Measurements from ENCODE around the gene RPS8.
"Not testable (repeated sequence)": the region's sequence is repeated elsewhere in the genome, so short reads cannot be mapped to it uniquely, and the experiment has no call there.

The RPS8 gene

GRCh38 chr1:44817771-44818495 is 42.6 kb downstream of the RPS8 start:
- in situ Hi-C loops (cut with MboI; ENCODE audit: low sequenced_read_pairs): loop anchor here (10.0 kb wide), 1 partner anchor 677 kb away; the partner anchor contains the start of gene TESK2

GRCh38 chr1:44819196-44819607 is 43.9 kb downstream of the RPS8 start:
- in situ Hi-C loops (cut with MboI; ENCODE audit: low sequenced_read_pairs): loop anchor here (10.0 kb wide), 1 partner anchor 676 kb away; the partner anchor contains the start of gene TESK2

- in situ Hi-C loops (cut with MboI; ENCODE audit: low sequenced_read_pairs): loop anchor here (10.0 kb wide), 1 partner anchor 675 kb away; the partner anchor contains the start of gene TESK2
Measured at GRCh38 chr1:44819608-44820327, 44.4 kb downstream of the RPS8 start.

- in situ Hi-C loops (cut with MboI; ENCODE audit: low sequenced_read_pairs): no loop called here
Measured at GRCh38 chr1:44820328-44821239, 45.2 kb downstream of the RPS8 start.

- in situ Hi-C loops (cut with MboI; ENCODE audit: low sequenced_read_pairs): no loop called here
Measured at GRCh38 chr1:44821240-44821715, 45.9 kb downstream of the RPS8 start.

- in situ Hi-C loops (cut with MboI; ENCODE audit: low sequenced_read_pairs): no loop called here
Measured at GRCh38 chr1:44822131-44822701, 46.9 kb downstream of the RPS8 start.

- in situ Hi-C loops (cut with MboI; ENCODE audit: low sequenced_read_pairs): no loop called here
Measured at GRCh38 chr1:44822981-44823451, 47.7 kb downstream of the RPS8 start.

- in situ Hi-C loops (cut with MboI; ENCODE audit: low sequenced_read_pairs): not testable (repeated sequence)
Measured at GRCh38 chr1:44824392-44824791, 49.1 kb downstream of the RPS8 start.

- in situ Hi-C loops (cut with MboI; ENCODE audit: low sequenced_read_pairs): no loop called here
Measured at GRCh38 chr1:44826375-44827196, 51.2 kb downstream of the RPS8 start.

GRCh38 chr1:44827197-44828002 is 52.1 kb downstream of the RPS8 start:
- in situ Hi-C loops (cut with MboI; ENCODE audit: low sequenced_read_pairs): no loop called here

- in situ Hi-C loops (cut with MboI; ENCODE audit: low sequenced_read_pairs): no loop called here
Measured at GRCh38 chr1:44828003-44828651, 52.8 kb downstream of the RPS8 start.
